Stomach (tissue), 9 donors: ENCODE measurements around the gene ITK. TPM values are rescaled to one million over a fixed set of nuclear protein-coding genes. Genes with fewer than 3 reads are reported as not detected.
A peak's percentile ranks its signal among the peaks of the same experiment; 100 is the strongest.

Experiments
- DNase-seq, 2 donors: peaks; one replicate each; pipeline versions ENCODE4 v3.0.0 to v3.0.0-alpha.2; 2013 to 2019
- H3K27ac ChIP-seq, 5 donors: fragments of 200-600 bp in 4 of 5; sonication (generic) in 4 of 5; one replicate each; pipeline ENCODE4 v1.5.1; 2013 to 2019; ENCODE audit warnings: mild to moderate bottlenecking in 1 of 5, moderate library complexity in 1 of 5
- H3K27me3 ChIP-seq, 3 donors: fragments of 200-600 bp; sonication (generic); one replicate each; pipeline ENCODE4 v1.5.1; 2017 to 2019; ENCODE audit warnings: mixed run types in 1 of 3
- H3K36me3 ChIP-seq, 4 donors: fragments of 200-600 bp; sonication (generic); 1 replicate in 3 of 4; 2 replicates in 1 of 4; pipeline ENCODE4 v1.5.1; 2016 to 2019
- H3K4me1 ChIP-seq, 4 donors: fragments of 200-600 bp; sonication (generic); one replicate each; pipeline ENCODE4 v1.5.1; 2016 to 2019
- H3K4me3 ChIP-seq, 4 donors: fragments of 200-600 bp; sonication (generic) in 3 of 4; one replicate each; pipeline ENCODE4 v1.5.1; 2016 to 2019; ENCODE audit warnings: mild to moderate bottlenecking in 1 of 4
- H3K9me3 ChIP-seq, 4 donors: fragments of 200-600 bp; sonication (generic); one replicate each; pipeline ENCODE4 v1.5.1; 2016 to 2019
- CTCF ChIP-seq, 7 experiments: fragments of 450-650 bp in 4 of 7; fragments of 200-600 bp in 3 of 7; sonication (generic) in 3 of 7; IDR thresholded peaks; one replicate each; pipeline ENCODE4 v1.5.1; 2016 to 2019; ENCODE audit warnings: antibody characterized with exemption in 7 of 7, control low read depth in 2 of 7, mild to moderate bottlenecking in 1 of 7
- EP300 ChIP-seq: sonication (generic); formaldehyde crosslinking; IDR thresholded peaks from one replicate; pipeline ENCODE4 v1.6.1; 2017; ENCODE audit warnings: antibody characterized with exemption
- POLR2A ChIP-seq, 4 donors: fragments of 450-650 bp; IDR thresholded peaks; one replicate each; pipeline ENCODE4 v1.6.1; 2016; ENCODE audit warnings: antibody characterized with exemption in 4 of 4, control low read depth in 2 of 4, mild to moderate bottlenecking in 1 of 4, moderate library complexity in 1 of 4
- POLR2AphosphoS5 ChIP-seq, 3 donors: sonication (generic); formaldehyde crosslinking; IDR thresholded peaks; one replicate each; pipeline ENCODE4 v1.6.1; 2016; ENCODE audit warnings: antibody characterized with exemption in 3 of 3
- WGBS, 5 donors: extraction: QIAGEN DNeasy Blood & Tissue Kit in 3 of 5; methylation state at CpG; one replicate each; pipeline versions ENCODE4 v1.1.5 to v1.1.7; 2013 to 2018; 5-methylcytosine and 5-hydroxymethylcytosine counted together
- intact Hi-C: fragments of 100-400 bp; cut with DNase I; formaldehyde crosslinking; loops from one replicate; pipeline ENCODE4 v1.15.1; 2023; ENCODE audit warnings: low total_unique reads
- polyA plus RNA-seq, 3 donors: library from polyadenylated mRNA; stranded (reverse); fragments of 200-250 nt; gene quantifications; one replicate each; pipeline ENCODE4 v1.2.3, GENCODE V29; 2013
- total RNA-seq, 5 donors: library from RNA; depleted of rRNA; stranded (reverse); fragments of >200 nt; gene quantifications; one replicate each; pipeline versions ENCODE4 v1.1.0 to v1.2.3, GENCODE V29; 2014 to 2016
- donor health status: healthy with polysubstance abuse.
- donor health status: Bipolar disorder and iron deficiency.
- donor health status: healthy.

The ITK gene
- total and polyA plus RNA-seq, 8 donors, result 0.58 to 9.9 (median 2.3) TPM; not detected in 1

DNA sequence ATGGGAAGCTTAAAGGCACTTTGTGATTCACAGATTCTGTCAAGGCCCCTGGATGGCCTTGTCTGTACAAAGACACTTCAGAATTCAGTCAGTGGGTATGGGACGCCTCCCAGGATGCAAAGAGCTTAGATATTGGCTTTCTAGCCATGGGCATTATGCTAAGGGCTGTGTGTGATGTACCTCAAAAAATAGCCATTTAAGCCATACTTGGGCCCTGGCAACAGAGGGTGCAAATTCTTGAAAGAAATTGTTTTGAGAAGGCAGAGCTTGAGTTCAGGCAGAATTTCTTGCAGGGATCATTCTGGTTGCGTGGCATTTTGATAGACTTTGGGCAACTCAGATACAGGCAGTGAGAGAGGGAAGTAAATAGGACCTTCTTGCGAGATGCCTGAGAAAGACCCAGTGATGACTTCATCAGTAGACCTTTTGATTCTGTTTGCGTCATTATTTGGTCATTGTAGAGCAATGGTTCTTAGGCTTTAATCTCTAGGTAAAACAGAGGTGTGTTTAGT, 89.2 kb downstream of the ITK start:
- Histone ChIP-seq H3K9me3 (no peaks in the 10 kb centered on the region), H3K36me3 (no peaks in the 10 kb centered on the region), H3K4me1 (peaks cover 9 to 40% (median 28%) of the 10 kb centered on the region in 4 donors), H3K4me3 (no peak overlapping the region), H3K27me3 (peaks cover 0 to 8% (median 0%) of the 10 kb centered on the region in 3 donors), H3K27ac (peak overlapping the region in 3 of 5 donors; percentile 34 to 81 (median 36))
- no peak for DNase-seq
- TF ChIP-seq POLR2A (IDR thresholded peaks at IDR 0.05) (no peak), EP300 (no peak), CTCF (IDR thresholded peaks at IDR 0.05) (no peak), POLR2AphosphoS5 (IDR thresholded peaks at IDR 0.05) (no peak)
- WGBS, 5 donors, result 68 to 88% (median 84%) methylated on average over 4 of the region's 4 CpGs
- intact Hi-C loops, result no loop called here

- Histone ChIP-seq H3K9me3 (no peaks in the 10 kb centered on the region), H3K27me3 (peaks cover 0 to 8% (median 0%) of the 10 kb centered on the region in 3 donors), H3K27ac (peak overlapping the region in 4 of 5 donors; percentile 20 to 81 (median 52)), H3K36me3 (no peaks in the 10 kb centered on the region), H3K4me3 (no peak overlapping the region), H3K4me1 (peaks cover 5 to 34% (median 21%) of the 10 kb centered on the region in 4 donors)
- no peak for DNase-seq
- WGBS, 5 donors, result 64 to 77% (median 73%) methylated on average over 3 of the region's 3 CpGs
- intact Hi-C loops, result no loop called here
- TF ChIP-seq EP300 (no peak), CTCF (IDR thresholded peaks at IDR 0.05) (no peak), POLR2A (IDR thresholded peaks at IDR 0.05) (no peak), POLR2AphosphoS5 (IDR thresholded peaks at IDR 0.05) (no peak)
These were observed 90.1 kb downstream of the ITK start for GRCh38 chr5:157270771-157271170.

DNA sequence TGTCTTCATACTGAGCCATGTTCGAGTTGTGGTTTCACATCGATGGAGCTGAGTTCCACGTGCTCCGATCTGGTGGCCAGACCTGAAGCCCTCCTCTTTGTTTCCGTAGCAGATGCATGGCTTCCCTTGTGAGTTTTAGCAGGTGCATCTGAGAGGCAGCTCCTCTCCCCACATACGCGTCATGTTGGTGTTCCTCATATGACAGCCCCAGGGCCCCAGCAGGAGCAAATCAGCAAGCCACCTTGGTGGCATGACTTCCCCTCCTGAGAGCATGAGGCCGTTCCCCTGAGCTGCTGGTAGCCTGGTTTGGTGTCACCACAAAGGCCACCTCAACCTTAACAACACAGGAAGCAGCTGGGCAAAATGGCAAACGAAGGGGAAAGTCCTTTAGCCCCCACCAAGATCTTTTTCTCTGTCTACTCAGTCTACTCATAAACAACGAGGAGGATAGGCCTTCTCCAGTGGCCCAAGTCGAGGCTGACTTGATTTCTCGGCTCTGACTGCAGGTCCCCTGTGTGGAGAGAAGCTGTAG, 91.2 kb downstream of the ITK start:
- H3K4me3 ChIP-seq, result no peak overlapping the region
- H3K9me3 ChIP-seq, result no peaks in the 10 kb centered on the region
- no peaks in the 10 kb centered on the region for H3K36me3 ChIP-seq
- intact Hi-C loops, result no loop called here
- TF ChIP-seq CTCF (IDR thresholded peaks at IDR 0.05) (no peak), POLR2A (IDR thresholded peaks at IDR 0.05) (no peak), POLR2AphosphoS5 (IDR thresholded peaks at IDR 0.05) (peak in 1 of 3 donors; percentile 2), EP300 (no peak)
- H3K27me3 ChIP-seq, result peaks cover 0 to under 1% (median 0%) of the 10 kb centered on the region in 3 donors
- peaks cover 0 to 29% (median 14%) of the 10 kb centered on the region in 4 donors for H3K4me1 ChIP-seq
- peak overlapping the region; percentile 28 to 81 (median 35) for H3K27ac ChIP-seq
- 67 to 79% (median 73%) methylated on average over 12 of the region's 12 CpGs for WGBS, 5 donors
- DNase-seq, result peak; percentile 54 to 84

- peak overlapping the region; percentile 14 to 81 (median 32) for H3K27ac ChIP-seq
- 48 to 82% (median 59%) methylated on average over 1 of the region's 1 CpG for WGBS, 5 donors
- intact Hi-C loops, result no loop called here
- H3K4me3 ChIP-seq, result no peak overlapping the region
- DNase-seq, result no peak
- H3K9me3 ChIP-seq, result no peaks in the 10 kb centered on the region
- no peaks in the 10 kb centered on the region for H3K36me3 ChIP-seq
- TF ChIP-seq POLR2A (IDR thresholded peaks at IDR 0.05) (no peak), EP300 (no peak), POLR2AphosphoS5 (IDR thresholded peaks at IDR 0.05) (no peak), CTCF (IDR thresholded peaks at IDR 0.05) (no peak)
- no peaks in the 10 kb centered on the region for H3K27me3 ChIP-seq
- H3K4me1 ChIP-seq, result peaks cover 0 to 18% (median 8%) of the 10 kb centered on the region in 4 donors
These were observed 92.5 kb downstream of the ITK start for GRCh38 chr5:157273131-157273556.
